Hematopoietic multipotent progenitor cell treated with erythropoietin and hydrocortisone succinate and interleukin-3 and kit ligand, for 4 days (in vitro differentiated cells): ENCODE results near the gene TMEM270.
"Not testable (repeated sequence)": the region's sequence is repeated elsewhere in the genome, so short reads cannot be mapped to it uniquely, and the experiment has no call there.

ENCODE experiments used
- DNase-seq: peaks from one replicate; pipeline ENCODE4 v3.0.0-alpha.2; 2015

Gene TMEM270

GRCh38 chr7:73860859-73861258, at the start of gene TMEM270:
TMEM270 (plus strand) TSS chr7:73861159; CDS start chr7:73861195, 36 bp downstream.
- DNase-seq, result no peak

- peak; percentile 76 for DNase-seq
These were observed 49.2 kb upstream of the TMEM270 start for GRCh38 chr7:73811760-73812168.

GRCh38 chr7:73812996-73813395, 48.0 kb upstream of the TMEM270 start:
- no peak for DNase-seq

GRCh38 chr7:73815436-73815835, 45.5 kb upstream of the TMEM270 start:
- DNase-seq, result no peak

DNA sequence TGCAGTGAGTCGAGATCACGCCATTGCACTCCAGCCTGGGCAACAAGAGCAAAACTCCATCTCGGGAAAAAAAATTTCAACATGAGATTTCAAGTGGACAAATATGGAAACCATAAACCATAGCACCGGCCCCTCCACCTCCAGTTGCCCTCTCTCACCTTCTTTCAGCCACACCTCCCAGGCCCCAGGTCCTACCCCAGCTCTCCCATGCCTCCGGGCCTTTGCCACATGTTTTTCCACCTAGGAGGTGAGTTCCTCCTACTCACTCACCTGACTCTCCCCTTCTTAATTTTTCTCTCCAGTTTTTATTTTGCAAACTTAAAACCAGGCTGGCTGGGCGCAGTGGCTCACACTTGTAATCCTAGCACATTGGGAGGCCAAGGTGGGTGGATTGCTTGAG, 43.8 kb upstream of the TMEM270 start:
- DNase-seq, result no peak

GRCh38 chr7:73820013-73820412, 40.9 kb upstream of the TMEM270 start:
- DNase-seq, result no peak

GRCh38 chr7:73821597-73822285, 39.2 kb upstream of the TMEM270 start:
- DNase-seq, result not testable (repeated sequence)

DNA sequence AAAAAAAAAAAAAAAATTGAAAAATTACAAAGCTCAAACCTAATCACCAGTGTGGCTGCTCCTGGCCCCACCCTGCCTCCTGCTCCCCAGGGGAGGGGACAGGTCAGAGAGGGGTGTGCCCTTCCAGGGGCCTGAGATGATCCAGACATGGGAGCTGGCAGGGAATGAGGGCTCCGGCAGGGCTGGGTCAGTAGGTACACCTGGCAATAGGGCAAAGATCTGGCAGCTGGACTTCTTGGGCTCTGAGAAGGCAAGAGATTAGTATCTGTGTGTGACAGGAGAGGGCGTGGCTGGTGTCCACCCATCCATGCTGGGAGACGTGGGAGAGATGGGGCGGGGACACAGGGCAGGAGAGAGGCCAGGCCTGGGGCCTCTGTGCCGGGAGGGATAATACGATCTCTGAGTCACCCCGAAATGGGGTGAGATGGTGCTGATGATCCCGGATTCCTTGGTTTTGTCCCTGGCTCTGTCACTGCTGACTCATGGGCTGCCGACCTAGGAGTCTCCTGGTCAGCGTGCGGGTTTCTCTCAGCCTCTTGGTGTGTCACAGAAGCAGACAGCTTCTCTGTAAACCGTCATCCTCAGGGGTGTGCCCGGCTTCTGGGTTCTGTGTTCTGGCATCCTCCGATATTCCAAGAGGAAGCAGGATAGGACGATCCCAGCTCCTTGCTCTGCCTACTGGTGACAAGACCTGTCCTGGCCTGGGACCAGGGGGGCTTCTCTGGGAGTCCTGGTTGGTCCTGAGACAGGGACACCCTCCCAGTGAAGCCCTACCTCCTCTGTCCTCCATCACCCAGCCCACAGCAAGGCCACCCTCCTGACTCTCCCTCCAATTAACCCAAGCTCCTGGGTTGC, 38.4 kb upstream of the TMEM270 start:
- DNase-seq, result peak; percentile 48

- DNase-seq, result no peak
These were observed 37.7 kb upstream of the TMEM270 start for GRCh38 chr7:73823257-73823656.

DNA sequence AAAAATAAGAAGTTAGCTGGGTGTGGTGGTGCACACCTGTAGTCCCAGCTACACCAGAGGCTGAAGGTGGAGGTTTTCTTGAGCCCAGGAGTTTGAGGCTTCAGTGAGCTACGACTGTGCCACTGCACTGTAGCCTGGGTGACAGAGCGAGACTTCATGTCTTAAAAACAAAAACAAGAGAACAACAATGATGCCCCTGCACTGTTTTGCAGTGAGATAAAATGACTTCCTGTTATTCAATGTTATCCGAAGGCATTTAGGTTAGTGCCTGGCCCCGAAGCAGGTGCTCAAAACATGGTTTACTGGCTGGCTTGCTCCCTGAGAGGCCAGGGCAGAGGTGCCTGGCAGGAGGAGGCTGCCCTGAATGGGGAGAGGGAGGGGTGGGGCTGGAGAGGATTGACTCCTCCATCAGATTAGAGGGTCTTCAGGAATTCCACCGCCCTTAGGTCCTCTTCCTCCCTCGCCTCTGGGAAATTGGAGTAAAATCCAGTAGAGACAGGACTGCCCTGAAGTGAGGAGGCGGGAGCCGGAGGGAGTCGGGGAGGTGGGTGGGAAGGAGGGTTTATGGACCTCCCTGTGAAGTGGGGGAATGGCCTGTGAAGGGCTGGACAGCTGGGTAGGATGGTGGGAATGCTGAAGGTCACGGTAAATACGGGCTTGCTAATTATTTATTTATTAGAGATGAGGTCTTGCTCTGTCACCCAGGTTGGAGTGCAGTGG, 36.9 kb upstream of the TMEM270 start:
- DNase-seq, result no peak

DNA sequence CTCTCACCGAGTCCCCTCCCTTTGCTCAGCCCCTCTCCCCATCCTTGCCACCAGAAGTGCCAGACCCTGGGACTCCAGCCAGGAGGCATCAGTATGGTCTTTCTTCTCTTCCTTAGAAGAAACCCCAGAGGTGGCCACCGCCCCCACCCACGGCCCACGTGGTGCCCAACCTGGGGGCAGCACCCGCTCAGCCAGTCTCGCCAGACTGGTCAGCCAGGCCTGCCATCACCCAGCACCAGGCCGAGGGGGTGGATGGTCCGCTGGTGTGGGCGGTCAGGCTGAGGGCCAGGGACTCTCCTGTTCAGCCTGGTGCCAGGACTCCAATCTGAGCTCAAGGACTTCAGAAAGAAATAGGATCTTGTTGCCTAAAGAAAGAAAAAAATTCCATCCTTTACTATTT, 36.0 kb upstream of the TMEM270 start:
- DNase-seq, result no peak

DNA sequence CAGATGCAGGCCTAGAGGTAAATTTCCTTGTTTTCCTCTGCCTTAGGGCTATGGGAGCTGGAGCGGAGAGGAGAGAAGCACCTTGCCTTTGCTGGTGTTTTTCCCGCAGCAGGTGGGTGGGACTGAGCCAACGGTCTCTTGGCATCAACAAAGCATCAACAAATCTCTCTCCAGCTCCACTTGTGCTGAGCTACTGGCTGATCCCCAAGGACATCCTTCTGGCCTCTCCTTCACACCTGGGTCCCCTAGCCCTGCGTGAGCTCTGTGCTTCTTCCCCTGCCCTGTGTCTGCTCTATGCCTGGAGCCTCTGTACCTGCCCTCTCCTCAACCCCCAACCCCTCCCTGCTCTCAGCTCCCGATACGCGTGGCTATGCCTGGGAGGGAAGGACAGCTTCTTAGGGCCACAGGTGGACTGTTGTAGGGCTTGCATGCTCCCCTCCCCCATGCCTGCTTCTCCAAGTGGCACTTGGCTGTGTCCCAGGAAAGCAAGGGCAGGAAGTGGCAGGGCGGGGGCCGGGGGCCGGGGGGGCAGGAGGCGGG, 33.3 kb upstream of the TMEM270 start:
- DNase-seq, result peak; percentile 72

DNA sequence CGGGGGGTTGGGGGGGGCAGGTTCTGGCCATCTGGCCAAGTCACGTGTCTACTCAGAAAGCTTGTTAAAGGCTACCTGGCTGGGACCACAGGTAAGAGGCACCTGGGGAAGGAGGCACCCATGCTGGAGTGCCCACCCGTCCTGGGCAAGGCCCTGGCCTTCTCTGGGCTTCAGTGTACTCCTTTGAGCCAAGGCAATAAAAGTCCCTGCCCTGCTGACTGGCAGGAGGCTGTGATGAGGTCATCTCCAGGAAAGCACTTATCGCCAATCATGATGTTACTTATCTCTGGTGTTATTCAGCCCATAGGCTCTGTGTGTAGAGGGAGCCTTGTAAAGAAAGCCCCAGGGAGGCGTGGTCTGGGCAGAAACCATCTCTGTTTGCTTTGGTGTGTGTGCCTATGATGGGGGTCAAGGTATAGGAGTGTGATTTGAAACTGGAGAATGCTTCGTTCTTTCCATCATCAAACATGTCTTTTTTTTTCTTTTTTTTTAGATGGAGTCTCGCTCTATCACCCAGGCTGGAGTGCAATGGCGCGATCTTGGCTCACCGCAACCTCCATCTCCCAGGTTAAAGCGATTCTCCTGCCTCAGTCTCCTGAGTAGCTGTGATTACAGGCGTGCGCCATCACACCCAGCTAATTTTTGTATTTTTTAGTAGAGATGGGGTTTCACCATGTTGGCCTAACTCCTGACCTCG, 32.7 kb upstream of the TMEM270 start:
- peak; percentile 77 for DNase-seq

DNA sequence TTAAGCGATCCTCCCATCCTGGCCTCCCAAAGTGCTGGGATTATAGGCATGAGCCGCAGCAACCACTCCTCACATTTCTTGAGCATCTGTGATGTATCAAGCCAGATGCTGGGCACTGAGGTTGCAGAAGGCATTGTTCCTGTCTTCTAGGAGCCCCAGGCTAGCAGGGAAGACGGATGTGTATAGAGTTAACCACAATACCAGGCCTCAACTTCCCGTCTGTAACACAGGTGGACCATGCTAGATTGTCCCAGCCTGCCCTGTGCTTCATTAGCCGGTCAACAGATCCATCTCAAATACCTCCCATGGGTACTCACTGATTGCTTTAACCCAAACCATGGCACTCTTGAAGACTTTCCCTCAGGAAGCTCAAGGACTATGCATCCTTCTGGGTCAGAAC, 32.0 kb upstream of the TMEM270 start:
- no peak for DNase-seq

DNA sequence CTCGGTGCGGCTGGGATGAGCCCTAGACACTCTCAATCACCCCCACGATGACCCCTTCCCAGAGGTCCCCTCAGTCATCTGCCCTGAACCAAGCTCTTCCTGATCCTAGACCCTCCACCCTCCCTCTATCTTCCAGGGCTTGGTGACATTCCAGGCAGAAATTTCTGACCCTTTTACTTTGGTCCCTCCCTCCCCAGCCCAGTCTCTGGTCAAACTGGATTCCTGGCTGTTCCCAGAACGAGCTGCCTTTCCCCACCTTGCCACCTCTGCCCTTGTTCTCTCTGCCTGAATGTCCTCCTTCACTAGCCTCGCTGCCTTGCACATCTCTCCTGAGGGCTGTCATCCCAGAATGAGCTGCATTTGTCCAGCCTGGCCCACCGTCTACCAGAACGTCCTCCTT, 31.5 kb upstream of the TMEM270 start:
- no peak for DNase-seq

- no peak for DNase-seq
These were observed 30.9 kb upstream of the TMEM270 start for GRCh38 chr7:73829921-73830680.

DNA sequence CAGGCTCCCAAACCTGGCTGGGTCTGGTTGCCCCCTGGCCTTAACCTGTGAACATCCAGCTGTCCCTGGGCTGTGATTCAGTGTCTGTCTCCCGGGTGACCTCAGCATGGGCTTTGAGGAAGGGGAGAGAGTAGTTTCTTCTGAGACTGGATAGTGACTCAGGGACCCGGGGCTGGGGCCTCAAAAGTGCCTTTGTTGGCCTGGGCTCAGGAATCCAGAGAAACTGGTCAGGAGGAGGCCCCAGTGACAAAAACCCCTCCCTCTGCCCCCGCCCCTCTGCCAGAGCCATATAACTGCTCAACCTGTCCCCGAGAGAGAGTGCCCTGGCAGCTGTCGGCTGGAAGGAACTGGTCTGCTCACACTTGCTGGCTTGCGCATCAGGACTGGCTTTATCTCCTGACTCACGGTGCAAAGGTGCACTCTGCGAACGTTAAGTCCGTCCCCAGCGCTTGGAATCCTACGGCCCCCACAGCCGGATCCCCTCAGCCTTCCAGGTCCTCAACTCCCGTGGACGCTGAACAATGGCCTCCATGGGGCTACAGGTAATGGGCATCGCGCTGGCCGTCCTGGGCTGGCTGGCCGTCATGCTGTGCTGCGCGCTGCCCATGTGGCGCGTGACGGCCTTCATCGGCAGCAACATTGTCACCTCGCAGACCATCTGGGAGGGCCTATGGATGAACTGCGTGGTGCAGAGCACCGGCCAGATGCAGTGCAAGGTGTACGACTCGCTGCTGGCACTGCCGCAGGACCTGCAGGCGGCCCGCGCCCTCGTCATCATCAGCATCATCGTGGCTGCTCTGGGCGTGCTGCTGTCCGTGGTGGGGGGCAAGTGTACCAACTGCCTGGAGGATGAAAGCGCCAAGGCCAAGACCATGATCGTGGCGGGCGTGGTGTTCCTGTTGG, 30.0 kb upstream of the TMEM270 start, which contains the start of gene CLDN4:
TSS of gene CLDN4 (plus strand) at position 316 of the 903 bp plus-strand sequence. CDS start at position 522, 206 bp downstream.
- no peak for DNase-seq

- DNase-seq, result no peak
These were observed 29.4 kb upstream of the TMEM270 start for GRCh38 chr7:73831584-73831833.

DNA sequence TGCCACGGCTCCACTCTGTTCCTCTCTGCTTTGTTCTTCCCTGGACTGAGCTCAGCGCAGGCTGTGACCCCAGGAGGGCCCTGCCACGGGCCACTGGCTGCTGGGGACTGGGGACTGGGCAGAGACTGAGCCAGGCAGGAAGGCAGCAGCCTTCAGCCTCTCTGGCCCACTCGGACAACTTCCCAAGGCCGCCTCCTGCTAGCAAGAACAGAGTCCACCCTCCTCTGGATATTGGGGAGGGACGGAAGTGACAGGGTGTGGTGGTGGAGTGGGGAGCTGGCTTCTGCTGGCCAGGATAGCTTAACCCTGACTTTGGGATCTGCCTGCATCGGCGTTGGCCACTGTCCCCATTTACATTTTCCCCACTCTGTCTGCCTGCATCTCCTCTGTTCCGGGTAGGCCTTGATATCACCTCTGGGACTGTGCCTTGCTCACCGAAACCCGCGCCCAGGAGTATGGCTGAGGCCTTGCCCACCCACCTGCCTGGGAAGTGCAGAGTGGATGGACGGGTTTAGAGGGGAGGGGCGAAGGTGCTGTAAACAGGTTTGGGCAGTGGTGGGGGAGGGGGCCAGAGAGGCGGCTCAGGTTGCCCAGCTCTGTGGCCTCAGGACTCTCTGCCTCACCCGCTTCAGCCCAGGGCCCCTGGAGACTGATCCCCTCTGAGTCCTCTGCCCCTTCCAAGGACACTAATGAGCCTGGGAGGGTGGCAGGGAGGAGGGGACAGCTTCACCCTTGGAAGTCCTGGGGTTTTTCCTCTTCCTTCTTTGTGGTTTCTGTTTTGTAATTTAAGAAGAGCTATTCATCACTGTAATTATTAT, 28.9 kb upstream of the TMEM270 start:
- no peak for DNase-seq

- no peak for DNase-seq
These were observed 28.2 kb upstream of the TMEM270 start for GRCh38 chr7:73832806-73833205.
